SKM-1 treated with dmso at 0.1 percent for 144 hours (cell line): Measurements from ENCODE around the gene YBEY.

Experiments
- DNase-seq: peaks from one replicate; lab custom pipeline; 2025; ENCODE audit not compliant: unreplicated experiment; lab: John Stamatoyannopoulos, UW

The YBEY gene

GRCh38 chr21:46325073-46325912, 39.2 kb downstream of the YBEY start:
- peak; percentile 25 for DNase-seq

DNA sequence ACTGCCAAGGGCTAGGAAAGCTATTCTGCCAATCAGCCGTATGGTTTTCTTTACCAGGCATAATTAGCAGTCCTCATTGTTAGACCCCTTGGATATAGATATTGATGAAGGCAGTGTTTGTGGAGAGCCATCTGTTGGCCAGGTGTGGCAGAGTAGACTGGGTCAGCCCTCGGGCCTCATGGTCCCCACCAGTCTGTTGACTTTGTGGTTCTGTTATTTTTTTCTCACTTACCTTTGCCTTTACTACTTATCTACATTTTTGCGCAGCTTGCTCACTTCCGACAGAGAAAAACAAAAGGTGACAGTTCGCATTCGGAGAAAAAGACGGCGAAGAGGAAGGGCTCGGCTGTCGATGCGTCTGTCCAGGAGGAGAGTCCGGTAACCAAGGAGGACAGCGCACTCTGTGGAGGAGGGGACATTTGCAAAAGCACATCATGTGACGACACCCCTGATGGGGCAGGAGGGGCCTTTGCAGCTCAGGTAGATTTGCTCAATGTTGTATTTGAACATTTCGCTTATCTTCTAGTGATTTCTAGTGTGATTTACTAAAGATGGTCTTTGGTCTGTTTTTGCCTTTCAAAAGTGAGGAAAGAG, 40.1 kb downstream of the YBEY start:
- no peak for DNase-seq

GRCh38 chr21:46327711-46328110, 41.6 kb downstream of the YBEY start:
- no peak for DNase-seq

DNA sequence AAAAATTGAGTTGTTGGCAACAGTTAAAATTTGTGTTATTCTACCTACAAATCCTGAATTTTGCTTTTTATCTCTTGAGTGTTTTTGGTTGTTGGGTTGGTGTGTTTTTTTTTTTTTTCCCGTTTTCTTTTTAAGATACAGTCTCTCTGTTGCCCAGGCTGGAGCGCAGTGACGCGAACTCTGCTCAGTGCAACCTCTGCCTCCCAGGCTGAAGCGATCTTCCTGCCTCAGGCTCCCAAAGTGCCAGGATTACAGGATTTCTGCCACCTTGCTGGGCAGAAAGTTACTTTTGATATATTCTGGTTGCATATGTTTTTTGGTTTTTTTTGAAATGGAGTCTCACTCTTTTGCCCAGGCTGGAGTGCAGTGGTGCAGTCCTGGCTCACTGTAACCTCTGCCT, 42.0 kb downstream of the YBEY start:
- DNase-seq, result no peak

- DNase-seq, result no peak
These were observed 43.7 kb downstream of the YBEY start for GRCh38 chr21:46329796-46330195.

DNA sequence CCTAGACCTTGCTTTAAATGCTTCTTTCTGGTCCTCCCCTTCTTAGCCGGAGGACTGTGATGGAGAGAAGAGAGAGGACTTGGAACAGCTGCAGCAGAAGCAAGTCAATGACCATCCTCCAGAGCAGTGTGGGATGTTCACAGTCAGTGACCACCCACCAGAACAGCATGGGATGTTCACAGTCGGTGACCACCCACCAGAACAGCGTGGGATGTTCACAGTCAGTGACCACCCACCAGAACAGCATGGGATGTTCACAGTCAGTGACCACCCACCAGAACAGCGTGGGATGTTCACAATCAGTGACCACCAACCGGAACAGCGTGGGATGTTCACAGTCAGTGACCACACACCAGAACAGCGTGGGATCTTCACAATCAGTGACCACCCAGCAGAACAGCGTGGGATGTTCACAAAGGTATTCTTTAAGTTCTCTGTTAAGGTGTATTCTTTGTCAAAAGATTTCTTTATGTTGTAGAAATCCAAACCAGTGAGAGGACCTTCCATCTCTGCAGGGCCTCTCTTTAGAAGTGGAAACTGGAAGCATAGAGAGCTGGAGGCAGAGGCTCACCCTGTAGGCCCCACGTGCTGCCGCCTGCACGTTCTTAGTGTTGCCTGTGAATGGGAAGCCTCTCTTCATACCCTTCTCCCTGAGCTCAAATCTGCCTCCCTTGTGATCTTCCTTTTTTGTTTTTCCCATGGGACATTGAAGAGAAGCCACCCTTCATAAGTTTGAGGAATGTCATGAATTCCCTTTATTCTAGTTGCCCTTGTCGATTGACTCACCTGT, 48.4 kb downstream of the YBEY start:
- DNase-seq, result no peak

- no peak for DNase-seq
These were observed 50.5 kb downstream of the YBEY start for GRCh38 chr21:46336603-46337002.

DNA sequence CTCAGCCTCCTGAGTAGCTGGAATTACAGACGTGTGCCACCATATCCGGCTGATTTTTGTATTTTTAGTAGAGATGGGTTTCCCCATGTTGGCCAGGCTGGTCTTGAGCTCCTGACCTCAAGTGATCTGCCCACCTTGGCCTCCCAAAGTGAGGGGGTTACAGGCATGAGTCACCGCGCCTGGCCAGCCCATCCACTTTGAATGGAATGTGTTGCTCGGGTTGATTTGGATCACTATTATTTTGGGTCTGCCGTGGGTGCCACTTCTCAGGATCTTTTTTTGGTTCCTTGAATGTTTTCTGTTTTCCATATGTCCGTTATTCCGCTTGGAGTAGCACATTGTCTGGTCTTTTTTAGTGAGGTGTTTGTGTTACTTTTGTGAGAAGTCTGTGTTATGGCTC, 54.9 kb downstream of the YBEY start:
- no peak for DNase-seq

DNA sequence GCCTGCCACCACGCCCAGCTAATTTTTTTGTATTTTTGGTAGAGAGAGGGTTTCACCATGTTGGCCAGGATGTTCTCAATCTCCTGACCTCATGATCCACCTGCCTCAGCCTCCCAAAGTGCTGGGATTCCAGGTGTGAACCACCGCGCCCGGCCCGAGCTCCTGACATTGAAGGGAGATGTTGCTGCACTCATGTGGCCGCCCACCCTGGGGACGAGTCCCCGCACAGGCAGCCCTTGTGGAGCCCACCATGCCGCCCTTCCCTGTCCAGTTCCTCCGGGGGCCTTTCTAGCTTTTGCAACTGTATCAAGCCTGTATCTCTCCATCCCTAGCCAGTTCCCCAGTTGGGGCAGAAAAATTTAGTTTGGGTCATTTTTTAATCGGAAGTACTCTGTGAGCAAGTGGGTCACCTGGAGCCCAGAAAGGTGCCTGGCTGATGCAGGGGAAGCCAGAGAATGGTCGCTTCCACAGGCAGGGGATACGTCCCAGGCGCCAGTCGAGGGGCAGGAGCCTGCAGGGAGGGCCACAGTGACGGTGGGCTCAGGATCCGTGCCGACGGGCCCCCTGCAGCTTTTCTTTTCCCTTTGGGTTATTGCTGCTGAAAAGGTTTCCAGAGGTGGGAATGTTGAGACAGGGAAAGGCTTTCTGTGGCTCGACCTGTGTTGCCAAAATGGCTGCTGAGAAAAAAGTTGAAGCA, 58.2 kb downstream of the YBEY start:
- DNase-seq, result no peak

DNA sequence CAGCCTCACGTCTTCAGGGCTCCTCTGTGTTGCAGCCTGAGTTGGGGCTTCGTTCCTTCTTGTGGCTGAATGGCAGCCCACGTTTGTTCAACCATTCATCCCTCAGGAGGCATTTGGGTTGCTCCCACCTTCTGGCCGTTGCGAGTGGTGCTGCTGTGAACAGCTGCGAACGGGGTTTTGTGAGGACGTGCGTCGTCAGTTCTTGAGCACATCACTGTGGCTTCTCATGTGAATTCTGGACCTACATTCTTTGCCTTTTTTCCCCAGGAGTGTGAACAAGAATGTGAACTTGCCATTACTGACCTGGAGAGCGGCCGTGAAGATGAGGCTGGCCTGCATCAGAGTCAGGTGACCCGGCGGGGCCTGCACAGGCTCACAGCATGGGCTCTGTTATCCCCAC, 59.7 kb downstream of the YBEY start:
- no peak for DNase-seq

- DNase-seq, result no peak
These were observed 60.4 kb downstream of the YBEY start for GRCh38 chr21:46346296-46347202.

GRCh38 chr21:46347203-46347550, 61.0 kb downstream of the YBEY start:
- no peak for DNase-seq
